Vagina (tissue), 2 donors: Measurements from ENCODE around the gene FAM167B. TPM values are rescaled to one million over a fixed set of nuclear protein-coding genes. Genes with fewer than 3 reads are reported as not detected.
"Not testable (repeated sequence)": the region's sequence is repeated elsewhere in the genome, so short reads cannot be mapped to it uniquely, and the experiment has no call there.

Experiments used
- DNase-seq, 2 donors: peaks; one replicate each; pipeline ENCODE4 v3.0.0-alpha.2; 2017; ENCODE audit errors: extremely low spot score in 2 of 2
- H3K27ac ChIP-seq: fragments of 200-600 bp; sonication (generic); one replicate; pipeline ENCODE4 v1.5.1; 2019
- H3K27me3 ChIP-seq: fragments of 200-600 bp; sonication (generic); one replicate; pipeline ENCODE4 v1.5.1; 2019
- H3K36me3 ChIP-seq, 2 donors: fragments of 200-600 bp; sonication (generic); one replicate each; pipeline ENCODE4 v1.5.1; 2017 to 2019
- H3K4me1 ChIP-seq: fragments of 200-600 bp; sonication (generic); one replicate; pipeline ENCODE4 v1.5.1; 2019
- H3K4me3 ChIP-seq, 2 donors: fragments of 200-600 bp; sonication (generic); 1 replicate in 1 of 2; 2 replicates in 1 of 2; pipeline ENCODE4 v1.5.1; 2016 to 2019
- H3K9me3 ChIP-seq: fragments of 200-600 bp; sonication (generic); one replicate; pipeline ENCODE4 v1.5.1; 2019
- POLR2A ChIP-seq, 2 donors: fragments of 450-650 bp; IDR thresholded peaks; one replicate each; pipeline ENCODE4 v1.6.1; 2017; ENCODE audit warnings: antibody characterized with exemption in 2 of 2, mild to moderate bottlenecking in 2 of 2, moderate library complexity in 2 of 2
- POLR2AphosphoS5 ChIP-seq, 2 donors: sonication (generic); formaldehyde crosslinking; IDR thresholded peaks; one replicate each; pipeline ENCODE4 v1.9.0; 2017; ENCODE audit warnings: antibody characterized with exemption in 2 of 2, mild to moderate bottlenecking in 2 of 2, low read depth in 1 of 2; ENCODE audit not compliant: insufficient read depth in 1 of 2
- intact Hi-C: fragments of 100-400 bp; cut with DNase I; formaldehyde crosslinking; loops from one replicate; pipeline ENCODE4 v1.15.1; 2023
- total RNA-seq: library from RNA; depleted of rRNA; stranded (reverse); fragments of >200 nt; gene quantifications from one replicate; pipeline ENCODE4 v1.2.3, GENCODE V29; 2016
- TF ChIP-seq, protein P1 (sequence below), 3 experiments: fragments of 450-650 bp in 2 of 3; fragments of 200-600 bp in 1 of 3; sonication (generic) in 1 of 3; IDR thresholded peaks; one replicate each; pipeline ENCODE4 v1.5.1; 2017 to 2019; ENCODE audit warnings: antibody characterized with exemption in 3 of 3, mild to moderate bottlenecking in 2 of 3, moderate library complexity in 2 of 3

Gene FAM167B
- total RNA-seq, 1 donor from 2014 or later: 3.7 TPM

GRCh38 chr1:32285658-32286057 is 38.6 kb downstream of the FAM167B start:
- no peak overlapping the region for H3K4me3 ChIP-seq
- no peak overlapping the region for H3K27ac ChIP-seq
- H3K27me3 ChIP-seq: no peaks in the 10 kb centered on the region
- no peaks in the 10 kb centered on the region for H3K9me3 ChIP-seq
- intact Hi-C loops: no loop called here
- TF ChIP-seq, protein P1, sequence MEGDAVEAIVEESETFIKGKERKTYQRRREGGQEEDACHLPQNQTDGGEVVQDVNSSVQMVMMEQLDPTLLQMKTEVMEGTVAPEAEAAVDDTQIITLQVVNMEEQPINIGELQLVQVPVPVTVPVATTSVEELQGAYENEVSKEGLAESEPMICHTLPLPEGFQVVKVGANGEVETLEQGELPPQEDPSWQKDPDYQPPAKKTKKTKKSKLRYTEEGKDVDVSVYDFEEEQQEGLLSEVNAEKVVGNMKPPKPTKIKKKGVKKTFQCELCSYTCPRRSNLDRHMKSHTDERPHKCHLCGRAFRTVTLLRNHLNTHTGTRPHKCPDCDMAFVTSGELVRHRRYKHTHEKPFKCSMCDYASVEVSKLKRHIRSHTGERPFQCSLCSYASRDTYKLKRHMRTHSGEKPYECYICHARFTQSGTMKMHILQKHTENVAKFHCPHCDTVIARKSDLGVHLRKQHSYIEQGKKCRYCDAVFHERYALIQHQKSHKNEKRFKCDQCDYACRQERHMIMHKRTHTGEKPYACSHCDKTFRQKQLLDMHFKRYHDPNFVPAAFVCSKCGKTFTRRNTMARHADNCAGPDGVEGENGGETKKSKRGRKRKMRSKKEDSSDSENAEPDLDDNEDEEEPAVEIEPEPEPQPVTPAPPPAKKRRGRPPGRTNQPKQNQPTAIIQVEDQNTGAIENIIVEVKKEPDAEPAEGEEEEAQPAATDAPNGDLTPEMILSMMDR (IDR thresholded peaks at IDR 0.05): no peak
- TF ChIP-seq POLR2AphosphoS5 (IDR thresholded peaks at IDR 0.05; ENCODE audit: insufficient read depth in 1 of 2, low read depth in 1 of 2) (no peak), POLR2A (IDR thresholded peaks at IDR 0.05) (no peak)
- H3K4me1 ChIP-seq: peaks cover 7% of the 10 kb centered on the region
- H3K36me3 ChIP-seq: no peaks in the 10 kb centered on the region
- DNase-seq: no peak

GRCh38 chr1:32286763-32287162 is 39.7 kb downstream of the FAM167B start:
- no peak overlapping the region for H3K4me3 ChIP-seq
- H3K4me1 ChIP-seq: peaks cover 13% of the 10 kb centered on the region
- H3K36me3 ChIP-seq: no peaks in the 10 kb centered on the region
- no peak for TF ChIP-seq POLR2AphosphoS5 (IDR thresholded peaks at IDR 0.05; ENCODE audit: insufficient read depth in 1 of 2, low read depth in 1 of 2)
- TF ChIP-seq, protein P1 (IDR thresholded peaks at IDR 0.05): no peak
- no peak for TF ChIP-seq POLR2A (IDR thresholded peaks at IDR 0.05)
- H3K27me3 ChIP-seq: no peaks in the 10 kb centered on the region
- no peak overlapping the region for H3K27ac ChIP-seq
- intact Hi-C loops: no loop called here
- no peak for DNase-seq
- H3K9me3 ChIP-seq: no peaks in the 10 kb centered on the region

- intact Hi-C loops: no loop called here
- Histone ChIP-seq H3K4me1 (peaks cover 32% of the 10 kb centered on the region), H3K36me3 (no peaks in the 10 kb centered on the region), H3K9me3 (no peaks in the 10 kb centered on the region), H3K27ac (no peak overlapping the region), H3K27me3 (no peaks in the 10 kb centered on the region), H3K4me3 (no peak overlapping the region)
- DNase-seq: no peak
- TF ChIP-seq, protein P1 (IDR thresholded peaks at IDR 0.05): no peak
- TF ChIP-seq POLR2AphosphoS5 (IDR thresholded peaks at IDR 0.05; ENCODE audit: insufficient read depth in 1 of 2, low read depth in 1 of 2) (peak in 1 of 2 donors; percentile 62), POLR2A (IDR thresholded peaks at IDR 0.05) (no peak)
These were observed 42.2 kb downstream of the FAM167B start for GRCh38 chr1:32289256-32289655.

- no peak for TF ChIP-seq POLR2A (IDR thresholded peaks at IDR 0.05)
- TF ChIP-seq, protein P1 (IDR thresholded peaks at IDR 0.05): no peak
- no peak for TF ChIP-seq POLR2AphosphoS5 (IDR thresholded peaks at IDR 0.05; ENCODE audit: insufficient read depth in 1 of 2, low read depth in 1 of 2)
- DNase-seq: no peak
- Histone ChIP-seq H3K27me3 (no peaks in the 10 kb centered on the region), H3K9me3 (no peaks in the 10 kb centered on the region), H3K4me1 (peaks cover 37% of the 10 kb centered on the region), H3K4me3 (peak overlapping the region; percentile 82 to 95), H3K36me3 (no peaks in the 10 kb centered on the region), H3K27ac (peak overlapping the region; percentile 91)
- intact Hi-C loops: no loop called here
These were observed 44.2 kb downstream of the FAM167B start for GRCh38 chr1:32291145-32291707.

- Histone ChIP-seq H3K27me3 (no peaks in the 10 kb centered on the region), H3K4me1 (peaks cover 37% of the 10 kb centered on the region), H3K36me3 (no peaks in the 10 kb centered on the region), H3K27ac (peak within 1 kb of the TSS; percentile 91), H3K4me3 (peak within 1 kb of the TSS; percentile 82 to 95), H3K9me3 (no peaks in the 10 kb centered on the region)
- TF ChIP-seq POLR2A (IDR thresholded peaks at IDR 0.05): peak in 1 of 2 donors; percentile 46
- TF ChIP-seq POLR2AphosphoS5 (IDR thresholded peaks at IDR 0.05; ENCODE audit: insufficient read depth in 1 of 2, low read depth in 1 of 2): peak; percentile 34 to 80
- TF ChIP-seq, protein P1 (IDR thresholded peaks at IDR 0.05): no peak
- intact Hi-C loops: no loop called here
- DNase-seq: no peak
These were observed 44.9 kb downstream of the FAM167B start, which contains the start of gene HDAC1 for GRCh38 chr1:32291708-32292538. HDAC1 (plus strand) TSS chr1:32292083; CDS start chr1:32292170, 87 bp downstream.

GRCh38 chr1:32298211-32298610 is 51.2 kb downstream of the FAM167B start:
- peaks cover 14% of the 10 kb centered on the region for H3K4me1 ChIP-seq
- H3K27me3 ChIP-seq, intact Hi-C loops, H3K9me3 ChIP-seq, DNase-seq, H3K36me3 ChIP-seq, H3K27ac ChIP-seq, H3K4me3 ChIP-seq: not testable (repeated sequence)
